ENCODE data around the gene INO80.

INO80 gene

GRCh38 chr15:41017066-41017735 lies 98.9 kb downstream of the INO80 start:
- Histone ChIP-seq H3K79me2 (ENCODE audit: insufficient read depth, low read length) (no peaks in the 10 kb centered on the region; the same call in 1 of the 2 replicates), H3F3A (ENCODE audit: low read depth) (no peaks in the 10 kb centered on the region), H3K4me1 (ENCODE audit: insufficient read depth, low read length, poor library complexity, severe bottlenecking) (peaks cover 19% of the 10 kb centered on the region), H3K36me3 (ENCODE audit: insufficient read depth, low read length) (peaks cover 64% of the 10 kb centered on the region; the same call in 1 of the 2 replicates), H4K20me1 (ENCODE audit: insufficient read depth, low read length, poor library complexity, severe bottlenecking) (no peaks in the 10 kb centered on the region), H3K9me3 (ENCODE audit: insufficient read depth, low read depth, low read length) (no peaks in the 10 kb centered on the region), H3K4me3 (ENCODE audit: low read length, poor library complexity, severe bottlenecking) (no peak overlapping the region), H2AFZ (ENCODE audit: low read length) (no peak overlapping the region), H3K9me2 (replicated peaks; ENCODE audit: low read depth, low read length) (no peaks in the 10 kb centered on the region), H3K9ac (ENCODE audit: low read depth, low read length, poor library complexity, severe bottlenecking) (peak overlapping the region; percentile 4), H3K27me3 (ENCODE audit: insufficient read depth, low read length, poor library complexity, severe bottlenecking) (no peaks in the 10 kb centered on the region), H3K4me2 (ENCODE audit: low read depth, low read length, poor library complexity, severe bottlenecking) (no peak overlapping the region)
- no peak for TF ChIP-seq EZH2phosphoT487 (IDR thresholded peaks at IDR 0.05; ENCODE audit: borderline replicate concordance)
- TF ChIP-seq, protein P1, sequence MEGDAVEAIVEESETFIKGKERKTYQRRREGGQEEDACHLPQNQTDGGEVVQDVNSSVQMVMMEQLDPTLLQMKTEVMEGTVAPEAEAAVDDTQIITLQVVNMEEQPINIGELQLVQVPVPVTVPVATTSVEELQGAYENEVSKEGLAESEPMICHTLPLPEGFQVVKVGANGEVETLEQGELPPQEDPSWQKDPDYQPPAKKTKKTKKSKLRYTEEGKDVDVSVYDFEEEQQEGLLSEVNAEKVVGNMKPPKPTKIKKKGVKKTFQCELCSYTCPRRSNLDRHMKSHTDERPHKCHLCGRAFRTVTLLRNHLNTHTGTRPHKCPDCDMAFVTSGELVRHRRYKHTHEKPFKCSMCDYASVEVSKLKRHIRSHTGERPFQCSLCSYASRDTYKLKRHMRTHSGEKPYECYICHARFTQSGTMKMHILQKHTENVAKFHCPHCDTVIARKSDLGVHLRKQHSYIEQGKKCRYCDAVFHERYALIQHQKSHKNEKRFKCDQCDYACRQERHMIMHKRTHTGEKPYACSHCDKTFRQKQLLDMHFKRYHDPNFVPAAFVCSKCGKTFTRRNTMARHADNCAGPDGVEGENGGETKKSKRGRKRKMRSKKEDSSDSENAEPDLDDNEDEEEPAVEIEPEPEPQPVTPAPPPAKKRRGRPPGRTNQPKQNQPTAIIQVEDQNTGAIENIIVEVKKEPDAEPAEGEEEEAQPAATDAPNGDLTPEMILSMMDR (conservative IDR thresholded peaks at IDR 0.05; ENCODE audit: low read length): no peak

DNA sequence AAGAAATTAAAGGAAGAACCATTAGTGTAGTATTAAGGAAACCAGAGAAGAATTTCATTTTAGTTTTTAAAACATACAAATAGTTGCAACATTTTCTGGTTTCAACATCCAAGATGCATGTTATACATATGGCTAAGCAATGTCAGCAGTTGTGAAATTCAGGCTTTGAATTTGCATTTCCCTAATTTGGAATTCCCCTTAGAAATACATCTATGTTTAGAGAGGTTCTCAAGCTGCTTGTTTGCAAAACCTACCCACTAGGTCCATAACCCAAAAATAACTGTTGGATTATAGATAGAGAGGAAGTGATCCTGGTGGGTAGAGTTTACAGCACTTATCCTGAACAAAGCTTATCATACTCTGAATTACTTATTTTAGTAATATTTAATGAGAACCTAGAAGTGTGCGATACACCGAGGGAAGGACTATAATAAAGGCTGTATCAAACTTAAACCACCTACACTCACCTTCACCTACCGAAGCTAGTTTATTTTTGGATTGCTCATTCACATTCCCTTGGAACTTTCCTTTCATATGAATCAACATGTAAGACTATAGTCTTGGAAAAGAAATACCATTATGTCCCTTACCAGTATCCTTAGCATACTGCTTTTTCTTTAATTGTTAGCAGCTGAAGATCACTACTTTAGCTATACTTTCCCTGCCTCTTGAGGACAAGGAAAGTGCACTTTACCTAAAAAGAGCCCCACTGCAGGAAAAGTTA lies 102.2 kb downstream of the INO80 start:
- TF ChIP-seq, protein P1 (conservative IDR thresholded peaks at IDR 0.05; ENCODE audit: low read length): no peak
- no peak for TF ChIP-seq EZH2phosphoT487 (IDR thresholded peaks at IDR 0.05; ENCODE audit: borderline replicate concordance)
- peaks cover 30% of the 10 kb centered on the region for H3K4me1 ChIP-seq (ENCODE audit: insufficient read depth, low read length, poor library complexity, severe bottlenecking)
- H4K20me1 ChIP-seq (ENCODE audit: insufficient read depth, low read length, poor library complexity, severe bottlenecking): no peaks in the 10 kb centered on the region
- no peaks in the 10 kb centered on the region for H3K27me3 ChIP-seq (ENCODE audit: insufficient read depth, low read length, poor library complexity, severe bottlenecking)
- no peak overlapping the region for H3K4me2 ChIP-seq (ENCODE audit: low read depth, low read length, poor library complexity, severe bottlenecking)
- no peaks in the 10 kb centered on the region; the same call in 1 of the 2 replicates for H3K79me2 ChIP-seq (ENCODE audit: insufficient read depth, low read length)
- H2AFZ ChIP-seq (ENCODE audit: low read length): no peak overlapping the region
- no peaks in the 10 kb centered on the region for H3F3A ChIP-seq (ENCODE audit: low read depth)
- no peak overlapping the region for H3K4me3 ChIP-seq (ENCODE audit: low read length, poor library complexity, severe bottlenecking)
- H3K36me3 ChIP-seq (ENCODE audit: insufficient read depth, low read length): peaks cover 53% of the 10 kb centered on the region; the same call in 1 of the 2 replicates
- H3K9me3 ChIP-seq (ENCODE audit: insufficient read depth, low read depth, low read length): no peaks in the 10 kb centered on the region
- H3K9me2 ChIP-seq (replicated peaks; ENCODE audit: low read depth, low read length): no peaks in the 10 kb centered on the region
- H3K9ac ChIP-seq (ENCODE audit: low read depth, low read length, poor library complexity, severe bottlenecking): no peak overlapping the region

- Histone ChIP-seq H3K4me1 (ENCODE audit: insufficient read depth, low read length, poor library complexity, severe bottlenecking) (peaks cover 11% of the 10 kb centered on the region), H3K79me2 (ENCODE audit: insufficient read depth, low read length) (no peaks in the 10 kb centered on the region; the same call in 1 of the 2 replicates), H3K4me2 (ENCODE audit: low read depth, low read length, poor library complexity, severe bottlenecking) (no peak overlapping the region), H3K9me2 (replicated peaks; ENCODE audit: low read depth, low read length) (no peaks in the 10 kb centered on the region), H3K9me3 (ENCODE audit: insufficient read depth, low read depth, low read length) (no peaks in the 10 kb centered on the region), H2AFZ (ENCODE audit: low read length) (no peak overlapping the region), H3K9ac (ENCODE audit: low read depth, low read length, poor library complexity, severe bottlenecking) (no peak overlapping the region), H3K4me3 (ENCODE audit: low read length, poor library complexity, severe bottlenecking) (no peak overlapping the region), H3K36me3 (ENCODE audit: insufficient read depth, low read length) (peaks cover 54% of the 10 kb centered on the region; the same call in 1 of the 2 replicates), H3F3A (ENCODE audit: low read depth) (no peaks in the 10 kb centered on the region), H4K20me1 (ENCODE audit: insufficient read depth, low read length, poor library complexity, severe bottlenecking) (no peaks in the 10 kb centered on the region), H3K27me3 (ENCODE audit: insufficient read depth, low read length, poor library complexity, severe bottlenecking) (no peaks in the 10 kb centered on the region)
- no peak for TF ChIP-seq EZH2phosphoT487 (IDR thresholded peaks at IDR 0.05; ENCODE audit: borderline replicate concordance)
- TF ChIP-seq, protein P1 (conservative IDR thresholded peaks at IDR 0.05; ENCODE audit: low read length): no peak
Observed at GRCh38 chr15:41011055-41011815, 104.8 kb downstream of the INO80 start.

All from Loucy (cell line).